B cell (primary cell): ENCODE results near the gene ENO2.
A peak's percentile ranks its signal among the peaks of the same experiment; 100 is the strongest.

Experiments used
- EZH2 ChIP-seq: IDR thresholded peaks from 2 replicates; pipeline ENCODE4 v1.6.1; 2012; ENCODE audit warnings: borderline replicate concordance, low read depth, mild to moderate bottlenecking, moderate library complexity, low read length; ENCODE audit not compliant: insufficient read depth, poor library complexity, severe bottlenecking
- TF ChIP-seq, protein P1 (sequence below): fragments of 200-600 bp; IDR thresholded peaks from one replicate; pipeline ENCODE4 v1.8.0; 2022; ENCODE audit warnings: antibody characterized with exemption, mild to moderate bottlenecking

DNA sequence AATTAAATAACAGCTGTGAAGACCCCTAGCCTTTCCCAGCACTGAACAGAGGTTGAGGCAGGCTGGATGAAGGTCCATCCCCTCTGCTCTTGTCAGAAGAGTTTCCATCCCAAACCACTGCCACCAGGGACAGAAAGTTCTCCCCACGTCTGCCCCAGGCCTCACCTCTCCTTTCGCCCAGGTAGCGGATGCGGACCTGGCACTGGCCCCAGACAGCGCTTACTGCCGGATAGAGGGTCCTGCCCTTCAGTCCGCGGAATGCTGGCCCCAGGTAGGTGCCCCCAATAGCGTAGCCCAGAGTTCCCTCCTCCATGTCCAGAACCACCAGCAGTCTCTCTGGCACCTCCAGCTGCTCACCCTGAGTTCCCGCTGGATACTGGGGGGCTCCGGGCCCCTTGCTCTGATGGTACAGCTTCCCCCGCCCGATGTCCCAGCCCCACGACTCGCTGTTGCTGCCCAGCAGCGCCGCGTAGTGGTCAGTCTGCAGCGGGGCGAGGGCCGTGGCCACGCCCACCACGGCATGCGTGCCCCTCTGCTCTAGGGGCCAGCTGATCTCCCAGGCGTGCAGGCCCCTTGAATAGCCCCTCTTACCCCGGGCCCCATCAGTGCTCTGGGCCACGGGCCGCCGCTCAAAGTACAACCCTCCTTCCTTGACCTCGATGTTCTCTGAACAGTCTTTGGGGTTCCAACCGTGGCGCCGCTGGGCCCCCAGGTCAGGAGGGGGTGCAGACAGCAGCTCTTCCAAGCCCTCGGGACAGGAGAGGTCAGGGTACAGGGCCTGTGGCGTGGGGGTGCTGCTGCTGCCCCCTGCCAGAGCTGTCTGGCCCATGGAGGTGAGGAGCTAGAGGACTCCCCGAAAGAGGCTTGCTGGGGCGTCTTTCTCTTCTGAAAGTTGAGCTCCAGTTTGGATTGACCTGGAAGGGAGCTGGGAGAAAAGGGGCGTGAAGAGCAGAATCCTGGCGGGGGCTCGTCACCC lies 42.0 kb upstream of the ENO2 start:
- TF ChIP-seq EZH2 = no peak
- TF ChIP-seq, protein P1, sequence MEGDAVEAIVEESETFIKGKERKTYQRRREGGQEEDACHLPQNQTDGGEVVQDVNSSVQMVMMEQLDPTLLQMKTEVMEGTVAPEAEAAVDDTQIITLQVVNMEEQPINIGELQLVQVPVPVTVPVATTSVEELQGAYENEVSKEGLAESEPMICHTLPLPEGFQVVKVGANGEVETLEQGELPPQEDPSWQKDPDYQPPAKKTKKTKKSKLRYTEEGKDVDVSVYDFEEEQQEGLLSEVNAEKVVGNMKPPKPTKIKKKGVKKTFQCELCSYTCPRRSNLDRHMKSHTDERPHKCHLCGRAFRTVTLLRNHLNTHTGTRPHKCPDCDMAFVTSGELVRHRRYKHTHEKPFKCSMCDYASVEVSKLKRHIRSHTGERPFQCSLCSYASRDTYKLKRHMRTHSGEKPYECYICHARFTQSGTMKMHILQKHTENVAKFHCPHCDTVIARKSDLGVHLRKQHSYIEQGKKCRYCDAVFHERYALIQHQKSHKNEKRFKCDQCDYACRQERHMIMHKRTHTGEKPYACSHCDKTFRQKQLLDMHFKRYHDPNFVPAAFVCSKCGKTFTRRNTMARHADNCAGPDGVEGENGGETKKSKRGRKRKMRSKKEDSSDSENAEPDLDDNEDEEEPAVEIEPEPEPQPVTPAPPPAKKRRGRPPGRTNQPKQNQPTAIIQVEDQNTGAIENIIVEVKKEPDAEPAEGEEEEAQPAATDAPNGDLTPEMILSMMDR = peak; percentile 89
